Ovary (tissue), 3 donors: ENCODE results near the gene RRAD.

Experiments
- POLR2A ChIP-seq: fragments of 450-650 bp; IDR thresholded peaks from one replicate; pipeline ENCODE4 v1.6.1; 2017; ENCODE audit warnings: antibody characterized with exemption, mild to moderate bottlenecking, moderate library complexity
- TF ChIP-seq, protein P1 (sequence below), 3 donors: fragments of 450-650 bp in 2 of 3; fragments of 200-600 bp in 1 of 3; IDR thresholded peaks; one replicate each; pipeline versions ENCODE4 v1.5.1 to v1.8.0; 2016 to 2022; ENCODE audit warnings: antibody characterized with exemption in 3 of 3, mild to moderate bottlenecking in 1 of 3
- donor health status: DM: no; HTN: no; CAD: no.

DNA sequence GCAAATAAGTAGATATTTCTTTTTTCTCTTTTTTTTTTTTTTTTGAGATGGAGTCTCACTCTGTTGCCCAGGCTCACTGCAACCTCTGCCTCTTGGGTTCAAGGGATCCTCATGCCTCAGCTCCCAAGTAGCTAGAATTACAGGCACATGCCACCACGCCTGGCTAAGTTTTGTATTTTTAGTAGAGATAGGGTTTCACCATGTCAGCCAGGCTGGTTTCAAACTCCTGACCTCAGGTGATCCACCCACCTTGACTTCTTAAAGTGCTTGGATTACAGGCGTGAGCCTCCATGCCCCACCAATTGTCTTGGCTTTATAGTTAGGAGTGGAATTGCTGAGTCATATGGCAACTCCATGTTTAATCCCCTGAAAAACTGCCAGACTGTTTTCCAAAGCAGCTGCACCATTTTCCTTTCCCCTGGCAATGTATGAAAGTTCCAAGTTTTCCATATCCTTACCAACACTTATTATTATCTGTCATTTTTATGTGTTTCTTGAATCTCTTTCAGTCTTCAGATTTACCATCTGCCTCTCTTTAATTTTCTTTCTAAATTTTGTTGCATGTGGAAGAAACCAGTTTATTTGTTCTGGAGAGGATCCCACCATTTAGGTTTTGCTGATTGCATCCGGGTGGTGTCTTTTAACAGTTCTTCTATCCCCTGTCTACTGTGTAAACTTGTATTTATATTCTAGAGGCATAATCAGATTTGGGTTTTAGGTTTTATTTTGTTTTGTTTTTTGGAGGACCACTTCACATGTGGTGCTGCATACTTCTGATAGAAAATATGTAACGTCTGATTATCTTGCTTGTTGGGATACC lies 25.8 kb upstream of the RRAD start:
- no peak for TF ChIP-seq POLR2A
- TF ChIP-seq, protein P1, sequence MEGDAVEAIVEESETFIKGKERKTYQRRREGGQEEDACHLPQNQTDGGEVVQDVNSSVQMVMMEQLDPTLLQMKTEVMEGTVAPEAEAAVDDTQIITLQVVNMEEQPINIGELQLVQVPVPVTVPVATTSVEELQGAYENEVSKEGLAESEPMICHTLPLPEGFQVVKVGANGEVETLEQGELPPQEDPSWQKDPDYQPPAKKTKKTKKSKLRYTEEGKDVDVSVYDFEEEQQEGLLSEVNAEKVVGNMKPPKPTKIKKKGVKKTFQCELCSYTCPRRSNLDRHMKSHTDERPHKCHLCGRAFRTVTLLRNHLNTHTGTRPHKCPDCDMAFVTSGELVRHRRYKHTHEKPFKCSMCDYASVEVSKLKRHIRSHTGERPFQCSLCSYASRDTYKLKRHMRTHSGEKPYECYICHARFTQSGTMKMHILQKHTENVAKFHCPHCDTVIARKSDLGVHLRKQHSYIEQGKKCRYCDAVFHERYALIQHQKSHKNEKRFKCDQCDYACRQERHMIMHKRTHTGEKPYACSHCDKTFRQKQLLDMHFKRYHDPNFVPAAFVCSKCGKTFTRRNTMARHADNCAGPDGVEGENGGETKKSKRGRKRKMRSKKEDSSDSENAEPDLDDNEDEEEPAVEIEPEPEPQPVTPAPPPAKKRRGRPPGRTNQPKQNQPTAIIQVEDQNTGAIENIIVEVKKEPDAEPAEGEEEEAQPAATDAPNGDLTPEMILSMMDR (IDR thresholded peaks at IDR 0.05) = no peak
